ENCODE results near the gene SMIM9.

DNA sequence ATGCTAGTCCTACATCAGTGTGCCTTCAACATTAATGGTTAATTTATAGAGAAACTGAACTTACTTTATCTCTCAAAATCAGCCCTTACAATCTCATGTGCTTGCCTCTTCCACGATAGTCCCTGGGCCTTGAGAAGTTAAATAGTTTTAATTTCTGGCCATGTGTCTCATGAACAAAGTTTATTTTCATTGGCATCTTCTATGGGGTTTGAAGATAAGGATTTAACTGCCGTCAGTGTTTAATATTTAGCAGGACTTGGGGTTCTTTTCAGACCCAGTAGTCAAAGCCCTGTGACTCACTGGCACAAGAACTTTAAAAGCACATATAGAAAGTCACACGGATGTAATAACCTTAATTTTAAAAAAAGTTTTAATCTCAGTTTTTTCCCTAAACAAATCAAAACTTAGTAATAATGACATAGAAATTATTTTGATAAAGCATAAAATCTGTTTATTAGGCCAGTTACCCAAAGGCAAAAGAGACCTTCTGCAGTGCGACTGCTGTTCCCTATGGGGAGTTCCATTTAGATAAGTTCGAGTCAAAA, 19.1 kb downstream of the SMIM9 start:
- TF ChIP-seq, protein P1, sequence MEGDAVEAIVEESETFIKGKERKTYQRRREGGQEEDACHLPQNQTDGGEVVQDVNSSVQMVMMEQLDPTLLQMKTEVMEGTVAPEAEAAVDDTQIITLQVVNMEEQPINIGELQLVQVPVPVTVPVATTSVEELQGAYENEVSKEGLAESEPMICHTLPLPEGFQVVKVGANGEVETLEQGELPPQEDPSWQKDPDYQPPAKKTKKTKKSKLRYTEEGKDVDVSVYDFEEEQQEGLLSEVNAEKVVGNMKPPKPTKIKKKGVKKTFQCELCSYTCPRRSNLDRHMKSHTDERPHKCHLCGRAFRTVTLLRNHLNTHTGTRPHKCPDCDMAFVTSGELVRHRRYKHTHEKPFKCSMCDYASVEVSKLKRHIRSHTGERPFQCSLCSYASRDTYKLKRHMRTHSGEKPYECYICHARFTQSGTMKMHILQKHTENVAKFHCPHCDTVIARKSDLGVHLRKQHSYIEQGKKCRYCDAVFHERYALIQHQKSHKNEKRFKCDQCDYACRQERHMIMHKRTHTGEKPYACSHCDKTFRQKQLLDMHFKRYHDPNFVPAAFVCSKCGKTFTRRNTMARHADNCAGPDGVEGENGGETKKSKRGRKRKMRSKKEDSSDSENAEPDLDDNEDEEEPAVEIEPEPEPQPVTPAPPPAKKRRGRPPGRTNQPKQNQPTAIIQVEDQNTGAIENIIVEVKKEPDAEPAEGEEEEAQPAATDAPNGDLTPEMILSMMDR (conservative IDR thresholded peaks at IDR 0.05; ENCODE audit: low read depth, low read length), result no peak
- TF ChIP-seq EZH2 (IDR thresholded peaks at IDR 0.05; ENCODE audit: borderline replicate concordance, low read depth, low read length, poor library complexity, severe bottlenecking), result no peak
